ENCODE results near the gene AKAP8L. TPM values are rescaled to one million over a fixed set of nuclear protein-coding genes. Genes with fewer than 3 reads are reported as not detected.

AKAP8L gene
- 67.3 and 70.9 TPM in 2 replicates for total RNA-seq

DNA sequence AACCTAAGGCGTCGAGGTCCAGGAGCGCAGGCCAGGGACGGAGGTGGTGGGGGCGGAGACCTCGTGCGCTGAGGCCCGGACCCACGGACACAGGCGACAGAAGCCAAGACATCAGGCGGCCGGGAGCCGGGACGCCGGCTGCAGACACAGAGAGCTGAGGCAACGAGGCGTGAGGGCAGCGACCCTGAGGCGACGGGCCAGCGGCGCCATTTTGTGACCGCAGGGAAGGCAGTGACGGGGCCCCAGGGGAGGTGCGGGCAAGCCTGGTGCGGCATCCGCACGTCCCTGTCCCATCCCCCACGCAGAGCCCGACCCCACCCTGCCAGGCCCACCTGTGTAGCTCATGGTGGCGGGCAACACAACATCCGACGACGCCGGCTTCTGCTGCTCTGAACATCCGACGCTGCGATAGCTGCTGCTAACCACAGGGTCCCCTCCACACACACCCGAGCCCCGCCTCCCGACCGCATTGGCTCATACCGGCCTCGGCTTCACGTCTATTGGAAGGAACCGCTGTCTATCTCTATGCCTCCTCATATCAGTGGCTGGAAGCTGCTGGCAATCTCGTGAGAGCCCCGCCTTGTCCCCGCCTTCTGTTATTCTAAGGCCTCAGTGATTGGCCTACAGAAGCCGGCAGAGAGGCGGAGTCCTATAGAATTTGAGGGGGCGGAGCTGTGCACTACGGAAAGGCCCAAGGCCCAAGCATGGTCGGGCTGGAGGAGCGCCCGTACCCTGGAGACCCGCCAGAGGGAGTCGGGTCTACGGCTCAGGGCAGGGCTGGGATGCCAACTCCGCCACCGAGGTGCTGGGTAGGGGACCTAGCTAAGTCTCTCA, at the start of gene AKAP8L:
TSS of gene AKAP8L (minus strand) at position 410 of the 834 bp plus-strand sequence. CDS start at position 345, 65 bp downstream.

GRCh38 chr19:15464394-15465385, 45.9 kb upstream of the AKAP8L start, which contains the start of gene RASAL3:
RASAL3 (minus strand) TSS chr19:15464544; CDS start chr19:15464358, 186 bp downstream.

GRCh38 chr19:15449620-15450527, 31.1 kb upstream of the AKAP8L start, which contains the start of gene WIZ:
WIZ (minus strand) TSS chr19:15449956; CDS start chr19:15448307, 1,649 bp downstream.

DNA sequence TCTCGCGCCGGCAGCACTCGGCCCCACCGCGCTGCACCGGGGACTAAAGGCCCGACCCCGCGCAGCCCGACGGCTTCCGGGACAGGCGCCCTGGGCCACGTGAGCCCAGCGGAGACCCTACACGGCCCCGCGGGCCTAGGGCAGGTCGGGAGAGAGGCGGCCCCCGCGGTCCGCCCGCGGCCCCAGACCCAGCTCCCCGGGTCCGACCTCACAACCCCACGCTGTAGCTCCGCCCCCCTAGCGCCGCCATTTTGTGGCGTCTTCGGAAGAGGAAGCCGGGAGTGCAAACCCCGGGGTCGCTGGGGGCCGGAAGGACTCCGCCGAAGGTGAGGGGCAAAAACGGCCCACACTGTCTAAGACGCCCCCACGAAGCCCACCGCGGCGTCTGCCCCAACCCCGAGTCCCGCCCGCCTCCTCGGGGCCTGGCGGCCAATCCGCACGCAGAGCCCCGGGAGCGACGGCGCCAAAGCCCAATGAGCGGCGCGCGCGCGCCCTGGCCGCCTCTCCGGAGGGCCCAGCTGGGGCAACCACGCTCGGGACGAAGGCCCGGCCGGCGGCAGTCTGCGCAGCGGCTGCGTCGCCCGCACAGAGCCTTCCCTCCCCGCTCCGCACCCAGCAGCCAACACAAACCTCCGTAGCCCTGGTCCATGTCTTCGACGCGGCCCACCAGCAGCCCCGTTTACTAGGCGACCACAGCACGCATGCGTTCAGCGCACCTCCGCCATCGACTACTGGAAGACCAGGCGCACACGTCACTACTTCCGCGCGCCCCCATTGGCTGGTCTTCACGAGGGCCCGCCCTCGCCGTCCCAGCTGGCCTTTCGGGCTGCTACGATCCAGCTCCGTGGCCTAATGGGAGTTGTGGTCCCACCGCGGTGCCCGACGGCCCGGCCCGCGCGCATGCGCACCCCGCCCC, 39.4 kb downstream of the AKAP8L start, which contains the start of gene AKAP8:
TSS of gene AKAP8 (minus strand) at position 705 of the 916 bp plus-strand sequence. CDS start at position 649, 56 bp downstream.

GRCh38 chr19:15332311-15332996, 86.3 kb downstream of the AKAP8L start, which contains the start of gene BRD4:
BRD4 (minus strand) TSS chr19:15332539; CDS start chr19:15273099, 59,440 bp downstream.

Small RNAs within 50 kb of the gene (small RNA-seq; reads per million reads assigned to genes)
- not detected for gene AC005776.1
- gene MIR1470: not detected

Other genes starting within 250 kb of the AKAP8L start
- 1.9 and 2.0 TPM in 2 replicates for gene NOTCH3, start 218.0 kb downstream of the AKAP8L start, total RNA-seq
- gene EPHX3, start 186.5 kb downstream of the AKAP8L start, total RNA-seq: 0.29 TPM in 1 of 2 replicates, not detected in the other
- 26.1 and 30.4 TPM in 2 replicates for gene BRD4, start 86.4 kb downstream of the AKAP8L start, total RNA-seq
- 28.4 and 29.1 TPM in 2 replicates for gene AKAP8, start 39.2 kb downstream of the AKAP8L start, total RNA-seq
- 13.3 and 19.9 TPM in 2 replicates for gene WIZ, start 31.0 kb upstream of the AKAP8L start, total RNA-seq
- 21.1 and 38.5 TPM in 2 replicates for gene RASAL3, start 45.6 kb upstream of the AKAP8L start, total RNA-seq
- gene PGLYRP2, start 60.5 kb upstream of the AKAP8L start, total RNA-seq: under 0.01 TPM in 1 of 2 replicates, not detected in the other
- gene CYP4F22, start 89.5 kb upstream of the AKAP8L start, total RNA-seq: not detected in 2 replicates
- not detected in 2 replicates for gene CYP4F8, start 196.2 kb upstream of the AKAP8L start, total RNA-seq
- gene CYP4F3, start 221.9 kb upstream of the AKAP8L start, total RNA-seq: not detected in 2 replicates

Data from vein endothelial cell (primary cell).